GM18873 (cell line): ENCODE measurements around the gene ADGRD2.
"Not testable (repeated sequence)": the region's sequence is repeated elsewhere in the genome, so short reads cannot be mapped to it uniquely, and the experiment has no call there.

Experiments used
- ATAC-seq: cut with Tn5 transposase; IDR thresholded peaks from one replicate; pipeline ENCODE4 v1.9.1; 2021; ENCODE audit warnings: mild to moderate bottlenecking, moderate library complexity, moderate number of reproducible peaks; ENCODE audit not compliant: unreplicated experiment, low FRiP score

Gene ADGRD2, protein sequence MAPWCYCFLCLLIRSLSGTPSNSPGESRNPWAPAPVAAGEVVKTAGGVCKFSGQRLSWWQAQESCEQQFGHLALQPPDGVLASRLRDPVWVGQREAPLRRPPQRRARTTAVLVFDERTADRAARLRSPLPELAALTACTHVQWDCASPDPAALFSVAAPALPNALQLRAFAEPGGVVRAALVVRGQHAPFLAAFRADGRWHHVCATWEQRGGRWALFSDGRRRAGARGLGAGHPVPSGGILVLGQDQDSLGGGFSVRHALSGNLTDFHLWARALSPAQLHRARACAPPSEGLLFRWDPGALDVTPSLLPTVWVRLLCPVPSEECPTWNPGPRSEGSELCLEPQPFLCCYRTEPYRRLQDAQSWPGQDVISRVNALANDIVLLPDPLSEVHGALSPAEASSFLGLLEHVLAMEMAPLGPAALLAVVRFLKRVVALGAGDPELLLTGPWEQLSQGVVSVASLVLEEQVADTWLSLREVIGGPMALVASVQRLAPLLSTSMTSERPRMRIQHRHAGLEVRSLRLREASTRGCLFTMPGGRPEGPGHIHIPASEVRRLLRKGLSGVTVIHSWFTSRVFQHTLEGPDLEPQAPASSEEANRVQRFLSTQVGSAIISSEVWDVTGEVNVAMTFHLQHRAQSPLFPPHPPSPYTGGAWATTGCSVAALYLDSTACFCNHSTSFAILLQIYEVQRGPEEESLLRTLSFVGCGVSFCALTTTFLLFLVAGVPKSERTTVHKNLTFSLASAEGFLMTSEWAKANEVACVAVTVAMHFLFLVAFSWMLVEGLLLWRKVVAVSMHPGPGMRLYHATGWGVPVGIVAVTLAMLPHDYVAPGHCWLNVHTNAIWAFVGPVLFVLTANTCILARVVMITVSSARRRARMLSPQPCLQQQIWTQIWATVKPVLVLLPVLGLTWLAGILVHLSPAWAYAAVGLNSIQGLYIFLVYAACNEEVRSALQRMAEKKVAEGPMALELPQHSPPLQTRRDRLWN

DNA sequence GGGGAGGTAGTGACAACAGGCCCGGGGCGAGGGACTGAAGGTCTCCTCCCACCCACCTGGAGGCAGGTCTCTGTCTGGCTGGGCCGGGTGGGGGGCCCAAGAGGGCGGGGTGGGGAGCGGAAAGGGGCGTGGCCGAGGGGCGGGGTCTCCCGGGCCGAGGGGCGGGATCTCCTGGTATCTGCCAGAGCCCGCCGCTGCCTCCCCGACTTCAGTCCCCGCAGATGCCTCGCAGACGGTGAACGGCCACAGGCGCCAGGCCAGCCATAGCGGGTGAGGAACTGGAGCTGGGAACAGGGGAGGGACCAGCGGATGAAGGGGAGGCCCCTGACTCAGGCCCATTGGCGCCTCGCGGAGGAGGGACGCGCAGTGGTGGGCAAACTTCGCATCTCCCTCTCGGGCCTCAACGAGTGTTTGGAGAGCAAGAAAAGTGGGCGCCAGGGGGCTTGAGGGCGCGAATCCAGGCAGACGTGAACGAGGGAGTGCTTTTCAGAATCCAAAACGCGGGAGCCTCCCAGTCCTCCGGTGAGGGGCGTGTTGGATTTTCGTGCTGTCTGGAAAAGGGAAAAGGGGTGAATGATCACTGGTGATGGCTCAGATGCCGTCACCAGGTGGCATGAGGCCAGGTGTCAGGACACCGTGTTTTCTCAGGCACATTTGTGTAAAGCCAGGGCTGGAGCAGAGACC lies at the start of gene ADGRD2:
Gene ADGRD2, plus strand, starts transcription at position 211 of the 684 bp plus-strand sequence. CDS start 1,216 bp downstream, outside the sequence.
- ATAC-seq, result no peak

DNA sequence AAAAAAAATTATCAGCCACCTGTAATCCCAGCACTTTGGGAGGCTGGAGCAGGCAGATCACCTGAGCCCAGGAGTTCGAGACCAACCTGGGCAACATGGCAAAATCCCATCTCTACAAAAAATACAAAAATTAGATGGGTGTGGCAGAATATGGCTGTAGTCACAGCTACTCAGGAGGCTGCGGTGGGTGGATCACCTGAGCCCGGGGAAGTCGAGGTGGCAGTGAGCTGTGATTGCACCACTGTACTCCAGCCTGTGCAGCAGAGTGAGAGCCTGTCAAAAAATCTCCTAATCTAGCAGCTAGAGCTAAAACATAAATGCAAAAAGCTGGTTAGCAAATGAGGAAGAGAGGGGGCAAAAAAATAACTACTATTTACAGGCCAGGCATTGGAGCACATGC lies 47.0 kb upstream of the ADGRD2 start:
- ATAC-seq, result no peak

DNA sequence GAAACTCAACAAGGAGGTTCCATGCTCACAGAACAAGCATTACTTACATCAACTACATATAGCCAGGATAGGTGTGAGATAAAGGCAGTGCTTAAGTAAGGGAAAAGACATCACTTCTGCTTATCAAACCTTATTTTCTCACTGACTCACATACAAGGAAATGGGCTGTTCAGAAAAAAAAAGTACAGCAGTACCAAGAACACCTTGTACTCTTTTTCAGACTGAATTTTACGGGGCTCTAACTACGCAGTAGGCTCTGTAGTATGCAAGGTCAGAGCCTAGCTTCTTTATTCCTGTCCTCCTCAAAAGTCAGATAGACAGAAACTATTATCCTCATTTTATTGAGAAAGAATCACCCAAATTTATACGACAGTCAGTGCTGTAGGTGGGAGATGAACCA lies 40.8 kb upstream of the ADGRD2 start:
- ATAC-seq, result no peak

- ATAC-seq, result no peak
Observed at GRCh38 chr9:124410321-124410913, 39.8 kb upstream of the ADGRD2 start.

DNA sequence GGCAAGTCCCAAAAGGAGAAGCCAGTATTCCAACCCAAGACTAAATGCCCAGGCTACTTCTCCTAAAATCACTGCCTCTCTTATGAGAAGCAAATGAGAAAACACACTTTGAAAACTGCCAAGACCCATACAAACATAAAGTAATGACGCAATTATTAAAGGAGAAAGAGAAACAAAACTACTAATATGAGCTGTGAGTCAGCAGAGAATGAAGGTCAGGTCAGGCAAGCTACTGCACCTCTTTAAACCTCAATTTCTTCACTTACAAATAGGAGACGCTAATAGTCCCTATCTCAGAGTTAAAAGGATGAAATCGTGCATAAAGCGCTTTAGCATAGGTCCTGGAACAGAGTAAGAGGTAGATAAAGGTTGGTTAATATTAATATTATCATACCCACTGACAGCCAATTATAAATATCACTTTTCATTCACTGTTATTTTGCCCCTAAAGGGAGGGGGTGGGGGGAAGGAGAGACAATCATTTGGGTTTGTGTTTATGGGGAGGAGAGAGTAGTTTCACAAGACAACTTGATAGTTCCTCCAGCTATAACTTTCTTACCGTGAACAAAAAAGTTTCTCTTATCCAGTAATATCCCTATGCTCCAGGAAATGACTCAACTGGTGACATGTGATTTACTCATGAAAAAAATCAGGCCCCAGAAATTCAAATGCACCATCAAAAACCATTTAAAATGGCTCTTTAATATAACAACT lies 38.6 kb upstream of the ADGRD2 start:
- no peak for ATAC-seq

DNA sequence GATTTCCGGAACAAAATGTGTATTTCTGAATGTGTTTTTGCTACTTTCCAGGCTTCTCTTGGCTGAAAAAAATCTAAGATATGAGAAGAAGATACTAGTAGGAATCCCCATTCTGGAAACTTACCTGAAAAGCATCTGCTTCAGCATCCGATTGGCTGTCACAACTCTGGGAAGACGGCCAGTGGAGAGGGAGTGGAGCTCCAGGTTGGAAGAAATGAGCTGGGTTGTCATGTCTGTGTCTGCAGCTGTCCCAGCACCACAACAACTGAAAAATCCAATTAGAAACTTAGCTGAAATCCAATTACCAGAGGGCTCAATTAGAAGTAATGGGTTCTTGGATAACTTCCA lies 38.0 kb upstream of the ADGRD2 start:
- no peak for ATAC-seq

- ATAC-seq, result no peak
Observed at GRCh38 chr9:124414612-124415011, 35.6 kb upstream of the ADGRD2 start.

DNA sequence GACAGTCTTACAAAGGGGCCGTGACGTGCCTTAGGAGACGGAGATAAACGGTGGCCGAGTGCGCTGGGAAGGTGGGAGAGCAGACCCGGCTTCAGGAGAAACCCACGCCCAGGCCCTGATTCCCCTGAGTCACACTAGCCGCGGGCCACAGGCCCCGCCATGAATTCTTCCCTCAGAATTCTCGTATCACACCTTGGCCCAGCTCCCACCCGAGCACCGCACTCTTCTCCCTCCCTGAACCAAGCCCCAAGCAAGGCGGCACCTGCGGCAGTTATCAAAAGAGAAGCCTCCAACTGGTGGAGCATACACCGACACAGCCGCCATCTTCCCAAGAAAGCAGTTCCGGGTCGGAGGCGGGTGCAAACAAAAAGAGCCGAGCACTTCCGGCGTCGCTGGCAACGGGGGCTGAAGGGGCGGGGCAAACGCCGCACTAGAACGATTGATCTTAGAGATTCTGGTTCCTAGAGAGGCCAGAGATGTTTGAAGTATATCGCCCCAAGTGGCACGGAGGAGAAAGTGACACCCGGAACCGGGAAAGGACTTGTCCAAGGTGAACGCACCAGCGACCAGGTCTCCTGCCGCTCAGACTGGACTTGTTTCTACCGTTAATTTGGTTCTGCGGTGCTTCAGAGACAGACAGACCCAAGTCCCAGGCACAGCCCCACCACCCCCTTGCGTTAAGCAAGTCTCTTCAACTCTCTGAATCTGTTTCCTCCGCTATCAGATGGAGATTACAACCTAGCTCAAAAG lies 35.0 kb upstream of the ADGRD2 start, which contains the start of gene PSMB7:
Gene PSMB7, minus strand, starts transcription at position 341 of the 750 bp plus-strand sequence. Its CDS starts 17 bp downstream, at position 324.
- ATAC-seq, result peak; percentile 84

DNA sequence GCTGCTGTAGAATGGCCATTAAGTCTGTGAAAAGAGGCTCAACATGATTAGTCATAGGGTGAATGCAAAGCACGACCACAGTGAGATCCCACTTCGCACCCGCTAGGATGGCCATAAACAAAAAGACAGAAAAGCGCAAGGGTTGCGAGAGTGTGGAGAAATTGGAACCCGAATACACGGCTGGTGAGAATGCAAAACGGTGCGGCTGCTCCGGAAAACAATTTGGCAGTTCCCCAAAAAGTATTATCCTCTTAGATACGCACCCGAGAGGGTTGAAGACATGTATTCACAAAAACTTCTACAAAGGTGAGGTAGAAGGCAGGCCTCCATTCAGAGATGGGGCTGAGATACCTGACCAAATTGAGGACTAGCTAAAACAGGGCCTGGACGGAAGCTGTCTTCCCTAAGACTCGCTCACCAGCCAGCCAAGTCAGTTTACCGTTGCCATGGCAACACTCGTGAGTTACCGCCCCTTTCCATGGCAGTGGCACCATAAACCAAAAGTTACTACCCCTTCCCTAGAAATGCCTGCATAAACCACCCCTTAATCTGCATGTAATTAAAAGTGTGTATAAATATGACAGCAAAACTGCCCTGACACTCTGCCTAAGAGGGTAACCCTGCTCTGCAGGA lies 34.3 kb upstream of the ADGRD2 start:
- ATAC-seq, result no peak

GRCh38 chr9:124419832-124420489 lies 30.3 kb upstream of the ADGRD2 start:
- no peak for ATAC-seq

DNA sequence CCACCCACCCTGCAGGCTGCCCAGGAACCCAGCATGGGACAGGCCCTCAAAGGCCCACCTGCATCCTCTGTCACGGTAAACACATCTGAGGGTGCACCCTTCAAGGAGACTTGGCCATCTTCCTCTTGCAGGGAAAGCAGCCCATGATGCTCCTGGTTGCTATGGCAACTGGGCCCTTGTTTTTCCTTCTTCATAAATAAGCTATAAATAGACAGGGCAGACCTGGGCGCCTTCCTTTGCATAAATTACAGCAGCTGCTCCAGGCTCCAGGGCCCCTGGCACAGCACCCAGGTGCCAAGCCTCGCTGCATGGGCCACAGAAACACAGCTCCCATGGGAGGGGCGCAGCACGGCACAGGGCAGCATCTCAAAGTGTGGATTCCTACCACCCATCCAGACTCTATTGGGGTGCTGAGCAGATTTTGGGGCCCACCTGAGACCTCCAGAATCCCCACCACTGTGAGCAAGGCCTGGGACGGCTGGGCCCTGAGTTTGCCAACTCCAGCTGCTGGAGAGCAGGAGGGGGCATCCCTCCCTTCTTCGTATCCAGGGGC lies 29.2 kb upstream of the ADGRD2 start:
- ATAC-seq, result no peak

GRCh38 chr9:124423155-124423554 lies 27.1 kb upstream of the ADGRD2 start:
- no peak for ATAC-seq

DNA sequence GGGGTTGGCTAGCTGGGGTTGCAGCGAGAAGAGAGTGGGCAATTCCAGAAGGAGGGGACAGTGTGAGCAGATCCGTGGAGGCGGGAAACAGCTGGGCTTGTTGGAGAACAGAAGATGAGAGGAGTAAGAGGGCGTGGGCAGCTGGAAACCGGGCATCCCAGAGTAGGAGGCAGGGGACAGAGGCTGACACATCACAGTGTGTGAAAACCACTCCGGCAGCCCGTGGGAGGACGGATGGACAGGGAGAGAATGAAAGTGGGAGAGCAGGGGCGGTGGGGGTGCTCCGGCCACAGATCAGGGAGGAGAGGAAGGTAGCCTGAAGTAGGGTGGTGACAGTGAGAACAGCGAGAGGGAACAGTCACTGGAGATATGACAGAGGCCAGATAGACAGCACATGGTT lies 26.7 kb upstream of the ADGRD2 start:
- no peak for ATAC-seq

DNA sequence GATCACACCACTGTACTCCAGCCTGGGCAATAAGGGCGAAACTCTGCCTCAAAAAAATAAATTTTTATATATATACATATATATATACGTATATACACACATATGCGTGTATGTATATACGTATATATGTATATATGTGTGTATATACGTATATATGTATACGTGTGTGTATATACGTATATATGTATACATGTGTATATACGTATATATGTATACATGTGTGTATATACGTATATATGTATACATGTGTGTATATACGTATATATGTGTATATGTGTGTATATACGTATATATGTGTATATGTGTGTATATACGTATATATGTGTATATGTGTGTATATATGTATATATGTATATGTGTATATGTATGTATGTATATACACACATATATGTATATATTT lies 24.5 kb upstream of the ADGRD2 start:
- ATAC-seq, result not testable (repeated sequence)

- ATAC-seq, result no peak
Observed at GRCh38 chr9:124426361-124426760, 23.9 kb upstream of the ADGRD2 start.

- no peak for ATAC-seq
Observed at GRCh38 chr9:124427281-124427680, 23.0 kb upstream of the ADGRD2 start.

GRCh38 chr9:124428751-124429529 lies 21.3 kb upstream of the ADGRD2 start:
- ATAC-seq, result no peak
